HG02981 (cell line): ENCODE measurements around the gene PRKCH.

Experiments used
- ATAC-seq: cut with Tn5 transposase; IDR thresholded peaks from one replicate; pipeline ENCODE4 v1.9.1; 2021; ENCODE audit warnings: mild to moderate bottlenecking, moderate library complexity; ENCODE audit not compliant: unreplicated experiment

PRKCH gene

GRCh38 chr14:61575551-61576150, 254.3 kb downstream of the PRKCH start:
- ATAC-seq: no peak

- ATAC-seq: no peak
These were observed 256.1 kb downstream of the PRKCH start for GRCh38 chr14:61577506-61577931.

GRCh38 chr14:61578745-61579144, 257.4 kb downstream of the PRKCH start:
- no peak for ATAC-seq

GRCh38 chr14:61581340-61581739, 260.0 kb downstream of the PRKCH start:
- ATAC-seq: no peak

- no peak for ATAC-seq
These were observed 260.7 kb downstream of the PRKCH start for GRCh38 chr14:61581955-61582615.

- ATAC-seq: no peak
These were observed 261.4 kb downstream of the PRKCH start for GRCh38 chr14:61582815-61583214.

- ATAC-seq: no peak
These were observed 263.0 kb downstream of the PRKCH start for GRCh38 chr14:61584331-61584741.

GRCh38 chr14:61585598-61586543, 264.5 kb downstream of the PRKCH start:
- no peak for ATAC-seq

- no peak for ATAC-seq
These were observed 265.2 kb downstream of the PRKCH start for GRCh38 chr14:61586544-61587055.

- ATAC-seq: no peak
These were observed 265.8 kb downstream of the PRKCH start for GRCh38 chr14:61587081-61587713.

GRCh38 chr14:61588419-61588901, 267.1 kb downstream of the PRKCH start:
- no peak for ATAC-seq

- no peak for ATAC-seq
These were observed 268.6 kb downstream of the PRKCH start for GRCh38 chr14:61589691-61590581.

- ATAC-seq: no peak
These were observed 270.5 kb downstream of the PRKCH start for GRCh38 chr14:61591862-61592261.

GRCh38 chr14:61593330-61593729, 272.0 kb downstream of the PRKCH start:
- ATAC-seq: no peak

- ATAC-seq: no peak
These were observed 275.6 kb downstream of the PRKCH start for GRCh38 chr14:61596990-61597389.

- no peak for ATAC-seq
These were observed 277.6 kb downstream of the PRKCH start for GRCh38 chr14:61598980-61599379.

- no peak for ATAC-seq
These were observed 278.6 kb downstream of the PRKCH start for GRCh38 chr14:61599942-61600341.
